ENCODE results near the gene KLHL22.
"Not testable (repeated sequence)": the region's sequence is repeated elsewhere in the genome, so short reads cannot be mapped to it uniquely, and the experiment has no call there.

Gene KLHL22

GRCh38 chr22:20494978-20495860 is at the start of gene KLHL22:
TSS of gene KLHL22 (minus strand) at chr22:20495795. CDS start at chr22:20489211, 6,584 bp downstream.
- CTCF ChIA-PET = no interaction called here
- POLR2A ChIA-PET (ENCODE audit: low non-redundant PET) = no interaction called here
- H3K27ac ChIP-seq = peak within 1 kb of the TSS; percentile 88
- TF ChIP-seq CTCF (conservative IDR thresholded peaks at IDR 0.05; ENCODE audit: low read depth) = no peak
- DNase-seq (ENCODE audit: low spot score) = peak; percentile 19

GRCh38 chr22:20545318-20545634 is 49.7 kb upstream of the KLHL22 start:
- POLR2A ChIA-PET (ENCODE audit: low non-redundant PET); CTCF ChIA-PET; DNase-seq (ENCODE audit: low spot score): not testable (repeated sequence)
- H3K27ac ChIP-seq = peak overlapping the region; percentile 45

GRCh38 chr22:20542736-20543135 is 47.1 kb upstream of the KLHL22 start:
- H3K27ac ChIP-seq = peak overlapping the region; percentile 65; the same call in 1 of the 2 replicates
- ChIA-PET CTCF (no interaction called here), POLR2A (ENCODE audit: low non-redundant PET) (no interaction called here)
- no peak for TF ChIP-seq CTCF (conservative IDR thresholded peaks at IDR 0.05; ENCODE audit: low read depth)
- DNase-seq (ENCODE audit: low spot score) = no peak

GRCh38 chr22:20542055-20542454 is 46.5 kb upstream of the KLHL22 start:
- H3K27ac ChIP-seq = peak overlapping the region; percentile 46
- DNase-seq (ENCODE audit: low spot score) = no peak
- ChIA-PET CTCF (no interaction called here), POLR2A (ENCODE audit: low non-redundant PET) (no interaction called here)
- no peak for TF ChIP-seq CTCF (conservative IDR thresholded peaks at IDR 0.05; ENCODE audit: low read depth)

- DNase-seq (ENCODE audit: low spot score); POLR2A ChIA-PET (ENCODE audit: low non-redundant PET): not testable (repeated sequence)
- H3K27ac ChIP-seq = peak overlapping the region; percentile 12
- CTCF ChIA-PET = interaction anchor here (0.7 kb wide), 1 partner anchor 54 kb away, joined by 5 read pairs; no protein-coding TSS in a partner anchor
These were observed 43.3 kb upstream of the KLHL22 start for GRCh38 chr22:20538875-20539274.

- ChIA-PET POLR2A (ENCODE audit: low non-redundant PET) (no interaction called here), CTCF (no interaction called here)
- TF ChIP-seq CTCF (conservative IDR thresholded peaks at IDR 0.05; ENCODE audit: low read depth) = no peak
- H3K27ac ChIP-seq = peak overlapping the region; percentile 32; the same call in 1 of the 2 replicates
- DNase-seq (ENCODE audit: low spot score) = no peak
These were observed 42.4 kb upstream of the KLHL22 start for GRCh38 chr22:20537983-20538382.

- ChIA-PET CTCF (no interaction called here), POLR2A (ENCODE audit: low non-redundant PET) (no interaction called here)
- peak overlapping the region; percentile 100 for H3K27ac ChIP-seq
- DNase-seq (ENCODE audit: low spot score) = no peak
- no peak for TF ChIP-seq CTCF (conservative IDR thresholded peaks at IDR 0.05; ENCODE audit: low read depth)
These were observed 41.7 kb upstream of the KLHL22 start for GRCh38 chr22:20537325-20537756.

Data from RWPE1 (cell line).